ENCODE measurements around the gene HK1. TPM values are rescaled to one million over a fixed set of nuclear protein-coding genes. Genes with fewer than 3 reads are reported as not detected.
A peak's percentile ranks its signal among the peaks of the same experiment; 100 is the strongest.

The HK1 gene
- total and polyA plus RNA-seq, 4 experiments from 2014 or later = 68.6 to 156 (median 112) TPM

DNA sequence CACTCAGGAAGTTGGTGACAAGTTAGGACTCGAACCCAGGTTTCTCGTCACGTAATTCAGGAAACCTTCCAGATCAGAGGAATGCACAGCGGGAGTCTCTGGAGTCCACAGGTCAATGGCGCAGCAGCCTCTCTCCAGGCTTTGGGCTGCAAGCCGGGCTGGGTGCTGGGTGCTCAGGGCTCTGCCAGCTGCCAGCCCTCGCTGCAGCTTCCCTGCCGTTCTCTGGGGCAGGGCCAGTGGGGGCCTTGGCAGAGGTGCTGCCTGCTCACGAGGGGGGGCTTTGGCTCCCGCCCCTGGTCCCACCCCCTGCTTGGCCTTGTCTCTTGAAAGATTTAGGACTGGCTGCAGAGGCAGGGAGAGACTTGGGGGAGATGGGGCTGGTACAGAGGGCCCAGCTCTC is 138.4 kb downstream of the HK1 start, which contains the start of gene TACR2:
Gene TACR2, minus strand, starts transcription at position 224 of the 400 bp plus-strand sequence. CDS start 595 bp downstream, outside the sequence.
- Histone ChIP-seq H3K4me3 (ENCODE audit: low read length in 2 of 2) (no peak within 1 kb of the TSS), H3K9me3 (ENCODE audit: control insufficient read depth in 1 of 2, low read length in 2 of 2) (no peaks in the 10 kb centered on the region), H3K27ac (ENCODE audit: low read depth, low read length) (no peak within 1 kb of the TSS), H3K27me3 (ENCODE audit: insufficient read depth, low read length) (no peaks in the 10 kb centered on the region), H3K4me1 (ENCODE audit: insufficient read depth, low read length) (peaks cover 3% of the 10 kb centered on the region), H3K36me3 (ENCODE audit: insufficient read depth, low read length) (no peaks in the 10 kb centered on the region)
- no peak within 1 kb of the TSS for H3K4me3 Mint-ChIP-seq
- CTCF ChIA-PET (ENCODE audit: partially characterized antibody) = interaction anchor here (1.3 to 1.5 kb wide), 4 partner anchors 9 to 99 kb away, joined by 3 to 6 read pairs (median 4); no protein-coding TSS in a partner anchor
- peaks cover 0 to 10% (median 3%) of the 10 kb centered on the region in 4 donors for H3K4me1 Mint-ChIP-seq
- H3K36me3 Mint-ChIP-seq = no peaks in the 10 kb centered on the region
- DNase-seq = no peak
- H3K27ac Mint-ChIP-seq = no peak within 1 kb of the TSS
- POLR2A ChIA-PET (ENCODE audit: partially characterized antibody) = interaction anchor here (1.3 kb wide), 1 partner anchor 9 kb away, joined by 4 read pairs; no protein-coding TSS in a partner anchor
- intact Hi-C loops (cut with micrococcal nuclease) = no loop called here
- H3K9me3 Mint-ChIP-seq = no peaks in the 10 kb centered on the region
- H3K27me3 Mint-ChIP-seq = no peaks in the 10 kb centered on the region

DNA sequence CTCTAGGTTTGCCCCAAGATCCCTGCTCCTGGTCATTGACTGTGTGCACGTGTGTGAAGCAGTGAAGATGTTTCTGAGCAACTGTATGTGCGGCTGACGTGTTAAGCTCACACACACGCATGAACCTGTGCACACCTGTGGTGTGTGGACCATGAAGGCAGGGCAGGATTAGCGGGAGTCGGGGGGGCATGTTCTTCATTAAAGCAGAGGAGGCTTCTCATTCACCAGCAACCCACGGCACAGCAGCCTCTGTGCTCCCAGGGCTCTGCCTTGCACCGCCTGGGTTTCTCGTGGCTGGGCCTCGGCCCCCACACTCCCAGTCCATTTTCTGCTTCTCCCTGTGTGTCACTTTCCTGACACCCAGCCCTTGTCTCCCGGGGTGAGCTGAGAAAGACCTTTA is 139.2 kb downstream of the HK1 start:
- H3K4me3 ChIP-seq (ENCODE audit: low read length in 2 of 2) = no peak overlapping the region
- Mint-ChIP-seq H3K4me3 (no peak overlapping the region), H3K27ac (no peak overlapping the region), H3K27me3 (no peaks in the 10 kb centered on the region), H3K36me3 (no peaks in the 10 kb centered on the region), H3K4me1 (peaks cover 6 to 18% (median 11%) of the 10 kb centered on the region in 4 donors), H3K9me3 (no peaks in the 10 kb centered on the region)
- no peak overlapping the region for H3K27ac ChIP-seq (ENCODE audit: low read depth, low read length)
- no peaks in the 10 kb centered on the region for H3K9me3 ChIP-seq (ENCODE audit: control insufficient read depth in 1 of 2, low read length in 2 of 2)
- intact Hi-C loops (cut with micrococcal nuclease) = no loop called here
- H3K27me3 ChIP-seq (ENCODE audit: insufficient read depth, low read length) = no peaks in the 10 kb centered on the region
- H3K4me1 ChIP-seq (ENCODE audit: insufficient read depth, low read length) = peaks cover 9% of the 10 kb centered on the region
- no peaks in the 10 kb centered on the region for H3K36me3 ChIP-seq (ENCODE audit: insufficient read depth, low read length)
- ChIA-PET CTCF (ENCODE audit: partially characterized antibody) (interaction anchor here (1.3 to 1.7 kb wide), 5 partner anchors 11 to 98 kb away, joined by 3 to 6 read pairs (median 3); no protein-coding TSS in a partner anchor), POLR2A (ENCODE audit: partially characterized antibody) (interaction anchor here (1.3 kb wide), 1 partner anchor 8 kb away, joined by 4 read pairs; no protein-coding TSS in a partner anchor)
- no peak for DNase-seq

DNA sequence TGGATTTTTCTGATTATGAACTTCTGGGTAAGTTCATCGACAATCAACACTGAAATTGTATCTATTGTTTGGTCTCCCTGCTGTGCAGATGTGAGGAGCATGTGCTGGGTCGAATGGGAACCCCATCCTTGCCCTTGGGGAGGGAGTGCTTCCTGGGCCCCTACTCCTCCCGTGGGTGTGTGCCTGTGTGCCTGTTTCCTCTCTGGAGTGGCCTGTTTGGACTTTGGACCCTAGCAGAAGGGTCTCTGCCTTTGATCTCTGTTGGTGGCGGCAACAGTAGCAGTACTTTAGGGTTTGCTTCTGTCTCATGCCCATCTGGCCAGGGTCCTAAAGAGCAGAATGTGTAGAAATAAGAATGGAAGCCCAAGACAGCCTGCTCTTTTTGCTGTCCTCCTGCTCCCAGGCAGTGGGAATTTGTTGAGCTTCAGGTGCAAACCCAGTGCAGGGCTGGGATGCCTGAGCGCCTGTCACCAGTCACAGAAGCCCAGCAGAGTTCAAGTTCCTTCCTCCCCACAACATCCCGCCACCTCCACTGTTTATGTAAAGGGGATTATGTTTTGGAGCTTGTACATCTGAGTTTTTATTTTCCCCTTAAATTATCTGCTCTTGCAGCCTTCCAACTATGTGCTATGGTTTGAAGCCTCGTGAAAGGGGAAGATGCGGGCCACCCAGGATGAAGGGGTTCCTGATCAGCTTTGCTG is 139.9 kb downstream of the HK1 start:
- no peaks in the 10 kb centered on the region for H3K9me3 Mint-ChIP-seq
- ChIA-PET CTCF (ENCODE audit: partially characterized antibody) (interaction anchor here (1.2 to 1.7 kb wide), 6 partner anchors 10 to 211 kb away, joined by 3 to 6 read pairs (median 3); no protein-coding TSS in a partner anchor), POLR2A (ENCODE audit: partially characterized antibody) (interaction anchor here (1.2 kb wide), 1 partner anchor 20 kb away, joined by 3 read pairs; no protein-coding TSS in a partner anchor)
- Histone ChIP-seq H3K27ac (ENCODE audit: low read depth, low read length) (no peak overlapping the region), H3K4me1 (ENCODE audit: insufficient read depth, low read length) (peaks cover 14% of the 10 kb centered on the region), H3K9me3 (ENCODE audit: control insufficient read depth in 1 of 2, low read length in 2 of 2) (no peaks in the 10 kb centered on the region), H3K27me3 (ENCODE audit: insufficient read depth, low read length) (no peaks in the 10 kb centered on the region), H3K4me3 (ENCODE audit: low read length in 2 of 2) (no peak overlapping the region), H3K36me3 (ENCODE audit: insufficient read depth, low read length) (no peaks in the 10 kb centered on the region)
- peak overlapping the region in 1 of 7 donors; percentile 20 for H3K27ac Mint-ChIP-seq
- DNase-seq = no peak
- no peaks in the 10 kb centered on the region for H3K27me3 Mint-ChIP-seq
- no peaks in the 10 kb centered on the region for H3K36me3 Mint-ChIP-seq
- intact Hi-C loops (cut with micrococcal nuclease) = no loop called here
- H3K4me3 Mint-ChIP-seq = no peak overlapping the region
- peaks cover 7 to 23% (median 12%) of the 10 kb centered on the region in 4 donors for H3K4me1 Mint-ChIP-seq

- Mint-ChIP-seq H3K27me3 (no peaks in the 10 kb centered on the region), H3K4me1 (peaks cover 15 to 32% (median 20%) of the 10 kb centered on the region in 4 donors), H3K27ac (peak overlapping the region in 1 of 7 donors; percentile 80), H3K9me3 (no peaks in the 10 kb centered on the region), H3K36me3 (no peaks in the 10 kb centered on the region), H3K4me3 (no peak overlapping the region)
- ChIA-PET CTCF (ENCODE audit: partially characterized antibody) (interaction anchor here (1.2 to 1.7 kb wide), 2 partner anchors 9 to 210 kb away, joined by 3 to 5 read pairs; no protein-coding TSS in a partner anchor), POLR2A (ENCODE audit: partially characterized antibody) (interaction anchor here (1.2 kb wide), 1 partner anchor 19 kb away, joined by 3 read pairs; no protein-coding TSS in a partner anchor)
- peaks cover 22% of the 10 kb centered on the region for H3K4me1 ChIP-seq (ENCODE audit: insufficient read depth, low read length)
- no peaks in the 10 kb centered on the region for H3K27me3 ChIP-seq (ENCODE audit: insufficient read depth, low read length)
- no peaks in the 10 kb centered on the region for H3K36me3 ChIP-seq (ENCODE audit: insufficient read depth, low read length)
- H3K27ac ChIP-seq (ENCODE audit: low read depth, low read length) = no peak overlapping the region
- no peak overlapping the region for H3K4me3 ChIP-seq (ENCODE audit: low read length in 2 of 2)
- no peaks in the 10 kb centered on the region for H3K9me3 ChIP-seq (ENCODE audit: control insufficient read depth in 1 of 2, low read length in 2 of 2)
- no peak for DNase-seq
- intact Hi-C loops (cut with micrococcal nuclease) = no loop called here
These were observed 140.9 kb downstream of the HK1 start for GRCh38 chr10:69419096-69419743.

DNA sequence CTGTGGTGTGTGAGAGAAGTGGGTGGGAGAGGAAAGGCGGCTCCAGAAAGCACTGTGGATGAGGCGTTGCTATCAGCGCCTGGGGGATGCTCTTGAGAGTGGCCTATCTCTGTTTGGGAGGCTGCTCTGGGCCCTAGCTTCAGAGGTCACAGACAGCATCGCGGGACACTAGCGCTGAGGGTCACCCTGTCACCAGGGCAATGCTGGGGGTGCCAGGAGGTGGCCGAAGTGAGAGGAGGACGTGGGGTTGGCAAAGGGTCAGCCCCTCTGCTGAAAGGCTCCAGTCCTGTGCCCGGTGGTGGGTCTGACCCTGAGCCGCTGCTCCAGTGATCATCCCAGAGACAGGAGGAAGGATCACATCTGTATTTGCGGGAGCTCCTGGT is 141.4 kb downstream of the HK1 start:
- Histone ChIP-seq H3K4me1 (ENCODE audit: insufficient read depth, low read length) (peaks cover 27% of the 10 kb centered on the region), H3K4me3 (ENCODE audit: low read length in 2 of 2) (no peak overlapping the region), H3K9me3 (ENCODE audit: control insufficient read depth in 1 of 2, low read length in 2 of 2) (no peaks in the 10 kb centered on the region), H3K27ac (ENCODE audit: low read depth, low read length) (no peak overlapping the region), H3K27me3 (ENCODE audit: insufficient read depth, low read length) (no peaks in the 10 kb centered on the region), H3K36me3 (ENCODE audit: insufficient read depth, low read length) (no peaks in the 10 kb centered on the region)
- no peak overlapping the region for H3K4me3 Mint-ChIP-seq
- H3K27ac Mint-ChIP-seq = peak overlapping the region in 2 of 7 donors; percentile 12 to 80
- ChIA-PET CTCF (ENCODE audit: partially characterized antibody) (interaction anchor here (1.2 kb wide), 1 partner anchor 209 kb away, joined by 3 read pairs; no protein-coding TSS in a partner anchor), POLR2A (ENCODE audit: partially characterized antibody) (interaction anchor here (1.2 kb wide), 1 partner anchor 18 kb away, joined by 3 read pairs; no protein-coding TSS in a partner anchor)
- intact Hi-C loops (cut with micrococcal nuclease) = no loop called here
- DNase-seq = no peak
- H3K27me3 Mint-ChIP-seq = no peaks in the 10 kb centered on the region
- peaks cover 18 to 37% (median 23%) of the 10 kb centered on the region in 4 donors for H3K4me1 Mint-ChIP-seq
- H3K9me3 Mint-ChIP-seq = no peaks in the 10 kb centered on the region
- no peaks in the 10 kb centered on the region for H3K36me3 Mint-ChIP-seq

DNA sequence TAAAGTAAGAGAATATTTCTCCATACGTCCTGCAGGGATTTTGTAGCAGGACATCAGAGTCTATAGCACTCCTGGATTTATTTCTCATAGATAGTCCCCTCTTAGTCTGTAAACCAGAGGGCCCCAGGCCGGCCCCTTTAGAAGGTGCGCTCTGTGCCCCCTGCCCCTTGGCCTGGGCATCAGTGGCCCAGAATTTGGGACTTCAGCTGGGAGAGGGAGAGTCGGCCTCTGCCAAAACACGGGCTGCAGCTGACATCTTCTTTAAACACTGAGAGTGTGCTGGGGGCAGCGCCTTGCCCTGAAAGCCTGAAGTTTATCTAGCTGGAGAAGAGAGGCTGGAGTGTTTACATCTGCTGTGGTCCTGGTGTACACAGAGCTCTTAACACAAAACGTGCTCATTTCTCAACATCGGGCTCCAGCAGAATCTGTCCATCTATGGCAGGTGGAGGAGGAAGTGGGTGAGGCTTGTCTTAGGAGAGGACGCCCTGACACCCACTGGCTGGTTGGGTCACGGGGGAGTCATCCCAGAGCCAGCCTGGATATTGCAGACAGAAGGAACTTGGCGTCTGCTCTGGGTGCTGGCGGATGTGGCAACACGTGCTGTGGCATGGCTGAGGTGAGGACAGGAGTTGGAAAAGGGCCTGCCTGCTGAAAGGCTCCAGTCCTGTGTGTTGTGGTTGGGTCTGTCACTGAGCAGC is 143.5 kb downstream of the HK1 start:
- CTCF ChIA-PET (ENCODE audit: partially characterized antibody) = interaction anchor here (1.3 to 3.6 kb wide), 3 partner anchors 11 to 94 kb away, joined by 4 to 13 read pairs (median 4); no protein-coding TSS in a partner anchor
- H3K27ac Mint-ChIP-seq = peak overlapping the region in 6 of 7 donors; percentile 24 to 78 (median 66)
- POLR2A ChIA-PET (ENCODE audit: partially characterized antibody) = interaction anchor here (1.3 kb wide), 1 partner anchor 86 kb away, joined by 3 read pairs; no protein-coding TSS in a partner anchor

More for the DNA sequence above, 143.5 kb downstream of the HK1 start:
- intact Hi-C loops (cut with micrococcal nuclease) = no loop called here
- Mint-ChIP-seq H3K4me3 (peak overlapping the region in 1 of 8 donors; percentile 43), H3K36me3 (no peaks in the 10 kb centered on the region), H3K9me3 (no peaks in the 10 kb centered on the region), H3K4me1 (peaks cover 38 to 57% (median 43%) of the 10 kb centered on the region in 4 donors), H3K27me3 (no peaks in the 10 kb centered on the region)
- H3K9me3 ChIP-seq (ENCODE audit: control insufficient read depth in 1 of 2, low read length in 2 of 2) = no peaks in the 10 kb centered on the region
- H3K4me3 ChIP-seq (ENCODE audit: low read length in 2 of 2) = no peak overlapping the region
- no peak for DNase-seq
- peaks cover 48% of the 10 kb centered on the region for H3K4me1 ChIP-seq (ENCODE audit: insufficient read depth, low read length)
- H3K36me3 ChIP-seq (ENCODE audit: insufficient read depth, low read length) = no peaks in the 10 kb centered on the region
- no peaks in the 10 kb centered on the region for H3K27me3 ChIP-seq (ENCODE audit: insufficient read depth, low read length)
- H3K27ac ChIP-seq (ENCODE audit: low read depth, low read length) = no peak overlapping the region
